ENCODE results near the gene FGF23.

Gene FGF23

DNA sequence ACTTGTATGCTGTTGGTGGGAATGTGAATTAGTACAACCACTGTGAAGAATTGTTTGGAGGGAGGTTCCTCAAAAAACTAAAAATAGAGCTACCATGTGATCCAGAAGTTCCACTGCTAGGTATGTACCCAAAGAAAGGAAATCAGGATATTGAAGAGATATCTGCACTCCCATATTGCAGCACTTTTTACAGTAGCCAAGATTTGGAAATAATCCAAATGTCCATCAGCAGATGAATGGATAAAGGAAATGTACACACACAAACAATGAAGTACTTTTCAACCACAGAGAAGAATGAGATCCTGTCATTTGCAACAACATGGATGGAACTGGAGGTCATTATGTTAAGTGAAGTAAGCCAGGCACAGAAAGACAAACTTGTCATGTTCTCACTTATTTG is 32.6 kb downstream of the FGF23 start:
- no peak for TF ChIP-seq CTCF (IDR thresholded peaks at IDR 0.05; ENCODE audit: low read depth, low read length, missing control alignments)
- H3K4me3 ChIP-seq (replicated peaks; ENCODE audit: low read depth, low read length) = no peak overlapping the region
- no peak for DNase-seq (ENCODE audit: extremely low read depth, low read depth)

DNA sequence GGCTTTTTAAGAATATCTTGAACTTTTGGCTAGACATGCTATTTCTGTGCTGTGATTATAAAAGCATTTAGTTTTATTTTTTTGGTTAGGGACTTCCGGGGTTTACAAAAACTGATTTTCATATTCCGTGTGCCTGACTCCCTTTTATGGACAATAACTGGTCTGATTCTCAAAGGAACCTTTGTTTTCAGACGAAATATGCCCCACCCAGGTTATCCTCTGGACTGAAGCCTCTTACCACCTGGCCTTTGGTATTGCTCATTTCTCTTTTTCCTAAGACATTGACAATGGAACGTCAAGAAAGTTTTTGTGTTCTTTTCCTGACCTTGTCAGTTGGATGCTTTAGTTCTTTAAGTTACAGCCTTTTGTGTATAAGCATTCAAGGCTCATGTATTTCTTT is 47.7 kb downstream of the FGF23 start:
- no peak overlapping the region for H3K4me3 ChIP-seq (replicated peaks; ENCODE audit: low read depth, low read length)
- DNase-seq (ENCODE audit: extremely low read depth, low read depth) = no peak
- no peak for TF ChIP-seq CTCF (IDR thresholded peaks at IDR 0.05; ENCODE audit: low read depth, low read length, missing control alignments)

GRCh38 chr12:4331221-4331620 is 48.3 kb downstream of the FGF23 start:
- no peak overlapping the region for H3K4me3 ChIP-seq (replicated peaks; ENCODE audit: low read depth, low read length)
- no peak for TF ChIP-seq CTCF (IDR thresholded peaks at IDR 0.05; ENCODE audit: low read depth, low read length, missing control alignments)
- DNase-seq (ENCODE audit: extremely low read depth, low read depth) = no peak

- no peak overlapping the region for H3K4me3 ChIP-seq (replicated peaks; ENCODE audit: low read depth, low read length)
- no peak for DNase-seq (ENCODE audit: extremely low read depth, low read depth)
- TF ChIP-seq CTCF (IDR thresholded peaks at IDR 0.05; ENCODE audit: low read depth, low read length, missing control alignments) = no peak
Measured at GRCh38 chr12:4330203-4330602, 49.3 kb downstream of the FGF23 start.

GRCh38 chr12:4327293-4327692 is 52.2 kb downstream of the FGF23 start:
- no peak for TF ChIP-seq CTCF (IDR thresholded peaks at IDR 0.05; ENCODE audit: low read depth, low read length, missing control alignments)
- H3K4me3 ChIP-seq (replicated peaks; ENCODE audit: low read depth, low read length) = no peak overlapping the region
- no peak for DNase-seq (ENCODE audit: extremely low read depth, low read depth)

DNA sequence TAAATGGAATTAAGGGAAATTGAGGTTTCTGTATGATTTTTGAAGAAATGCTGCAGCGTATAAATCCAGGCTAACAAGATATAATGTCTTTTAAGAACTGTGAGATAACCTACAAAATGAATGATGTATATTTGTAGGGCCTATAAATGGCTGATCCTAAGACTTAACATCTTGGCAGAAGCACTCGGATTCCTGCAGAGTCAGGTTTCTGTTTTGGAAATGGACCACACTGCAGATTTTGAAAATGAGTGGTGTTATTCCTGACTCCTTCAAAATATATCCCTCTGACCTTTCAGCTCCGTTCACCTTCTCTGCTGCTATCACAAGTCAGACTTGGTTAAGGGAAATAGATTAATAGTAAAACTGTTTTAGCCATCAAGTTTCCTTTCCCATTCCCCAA is 53.5 kb downstream of the FGF23 start:
- no peak for TF ChIP-seq CTCF (IDR thresholded peaks at IDR 0.05; ENCODE audit: low read depth, low read length, missing control alignments)
- no peak for DNase-seq (ENCODE audit: extremely low read depth, low read depth)
- H3K4me3 ChIP-seq (replicated peaks; ENCODE audit: low read depth, low read length) = no peak overlapping the region

- no peak for TF ChIP-seq CTCF (IDR thresholded peaks at IDR 0.05; ENCODE audit: low read depth, low read length, missing control alignments)
- no peak for DNase-seq (ENCODE audit: extremely low read depth, low read depth)
- no peak overlapping the region for H3K4me3 ChIP-seq (replicated peaks; ENCODE audit: low read depth, low read length)
Measured at GRCh38 chr12:4324366-4324765, 55.1 kb downstream of the FGF23 start.
